ENCODE results near the gene POLDIP2.

POLDIP2 gene

GRCh38 chr17:28357061-28357900, at the start of gene POLDIP2:
Gene POLDIP2, minus strand, starts transcription at chr17:28357527. Its CDS starts 79 bp downstream, at chr17:28357448.
- Histone ChIP-seq H3F3A (ENCODE audit: insufficient read depth) (no peaks in the 10 kb centered on the region), H3K9me3 (ENCODE audit: insufficient read depth, low read length) (no peaks in the 10 kb centered on the region), H3K27me3 (ENCODE audit: low read length) (no peaks in the 10 kb centered on the region), H3K79me2 (ENCODE audit: insufficient read depth, low read length) (peaks cover 28% of the 10 kb centered on the region), H2AFZ (ENCODE audit: low read depth, low read length, severe bottlenecking) (peak within 1 kb of the TSS; percentile 90), H3K4me3 (ENCODE audit: insufficient read depth, low read length, poor library complexity, severe bottlenecking) (peak within 1 kb of the TSS; percentile 92), H3K9me2 (replicated peaks; ENCODE audit: insufficient read depth, low read length) (no peaks in the 10 kb centered on the region), H3K36me3 (ENCODE audit: low read length) (no peaks in the 10 kb centered on the region), H3K4me2 (ENCODE audit: low read depth, low read length, poor library complexity, severe bottlenecking) (peak within 1 kb of the TSS; percentile 87), H3K27ac (ENCODE audit: low read depth, low read length) (peak within 1 kb of the TSS; percentile 2; the same call in 1 of the 2 replicates), H4K20me1 (ENCODE audit: low read depth, low read length) (no peaks in the 10 kb centered on the region), H3K9ac (ENCODE audit: low read length) (peak within 1 kb of the TSS; percentile 96)
- TF ChIP-seq EZH2phosphoT487 (conservative IDR thresholded peaks at IDR 0.05; ENCODE audit: low read length), result no peak

GRCh38 chr17:28406473-28406814, 49.1 kb upstream of the POLDIP2 start:
- Histone ChIP-seq H3K27me3 (ENCODE audit: low read length) (no peaks in the 10 kb centered on the region), H3K4me3 (ENCODE audit: insufficient read depth, low read length, poor library complexity, severe bottlenecking) (peak overlapping the region; percentile 62), H3K79me2 (ENCODE audit: insufficient read depth, low read length) (no peaks in the 10 kb centered on the region), H3K9me2 (replicated peaks; ENCODE audit: insufficient read depth, low read length) (no peaks in the 10 kb centered on the region), H3K9me3 (ENCODE audit: insufficient read depth, low read length) (no peaks in the 10 kb centered on the region), H2AFZ (ENCODE audit: low read depth, low read length, severe bottlenecking) (peak overlapping the region; percentile 92), H3K36me3 (ENCODE audit: low read length) (no peaks in the 10 kb centered on the region), H3K27ac (ENCODE audit: low read depth, low read length) (no peak overlapping the region), H3F3A (ENCODE audit: insufficient read depth) (no peaks in the 10 kb centered on the region), H3K9ac (ENCODE audit: low read length) (peak overlapping the region; percentile 77), H3K4me2 (ENCODE audit: low read depth, low read length, poor library complexity, severe bottlenecking) (peak overlapping the region; percentile 63), H4K20me1 (ENCODE audit: low read depth, low read length) (no peaks in the 10 kb centered on the region)
- no peak for TF ChIP-seq EZH2phosphoT487 (conservative IDR thresholded peaks at IDR 0.05; ENCODE audit: low read length)
- no peak for TF ChIP-seq CTCF (IDR thresholded peaks at IDR 0.05; ENCODE audit: insufficient read depth, low read length, poor library complexity, severe bottlenecking)

- H3K36me3 ChIP-seq (ENCODE audit: low read length), result no peaks in the 10 kb centered on the region
- TF ChIP-seq EZH2phosphoT487 (conservative IDR thresholded peaks at IDR 0.05; ENCODE audit: low read length) (no peak), CTCF (IDR thresholded peaks at IDR 0.05; ENCODE audit: insufficient read depth, low read length, poor library complexity, severe bottlenecking) (no peak)
- H3K79me2 ChIP-seq (ENCODE audit: insufficient read depth, low read length), result no peaks in the 10 kb centered on the region
- no peaks in the 10 kb centered on the region for H3K9me2 ChIP-seq (replicated peaks; ENCODE audit: insufficient read depth, low read length)
- H3K9ac ChIP-seq (ENCODE audit: low read length), result peak within 1 kb of the TSS; percentile 77
- H3F3A ChIP-seq (ENCODE audit: insufficient read depth), result no peaks in the 10 kb centered on the region
- no peaks in the 10 kb centered on the region for H3K27me3 ChIP-seq (ENCODE audit: low read length)
- no peak within 1 kb of the TSS for H3K27ac ChIP-seq (ENCODE audit: low read depth, low read length)
- peak within 1 kb of the TSS; percentile 62 for H3K4me3 ChIP-seq (ENCODE audit: insufficient read depth, low read length, poor library complexity, severe bottlenecking)
- no peaks in the 10 kb centered on the region for H3K9me3 ChIP-seq (ENCODE audit: insufficient read depth, low read length)
- peak within 1 kb of the TSS; percentile 92 for H2AFZ ChIP-seq (ENCODE audit: low read depth, low read length, severe bottlenecking)
- H3K4me2 ChIP-seq (ENCODE audit: low read depth, low read length, poor library complexity, severe bottlenecking), result peak within 1 kb of the TSS; percentile 63
- H4K20me1 ChIP-seq (ENCODE audit: low read depth, low read length), result no peaks in the 10 kb centered on the region
These were observed 48.5 kb upstream of the POLDIP2 start, which contains the start of gene SLC46A1 for GRCh38 chr17:28405632-28406472. Gene SLC46A1, minus strand, starts transcription at chr17:28406212. Its CDS starts 98 bp downstream, at chr17:28406114.
